CD14-positive monocyte (primary cell): Measurements from ENCODE around the gene KNL1. TPM values are rescaled to one million over a fixed set of nuclear protein-coding genes. Genes with fewer than 3 reads are reported as not detected.
A peak's percentile ranks its signal among the peaks of the same experiment; 100 is the strongest.

Source experiments
- DNase-seq, 3 donors: peaks; one replicate each; pipeline ENCODE4 v3.0.0-alpha.2; 2011 to 2022
- H2AFZ ChIP-seq: 2 replicates; pipeline ENCODE4 v1.6.0; 2012; ENCODE audit warnings: mild to moderate bottlenecking, low read depth, low read length, inconsistent platforms; ENCODE audit not compliant: insufficient read depth, poor library complexity, severe bottlenecking
- H3K27ac ChIP-seq, 2 donors: 1 replicate in 1 of 2; 2 replicates in 1 of 2; pipeline ENCODE4 v1.5.1; 2012 to 2013; ENCODE audit warnings: low read length in 2 of 2, control low read depth in 1 of 2, inconsistent platforms in 1 of 2, low read depth in 1 of 2, mild to moderate bottlenecking in 1 of 2
- H3K27me3 ChIP-seq, 2 donors: one replicate each; pipeline versions ENCODE4 v1.6.0 to v1.6.1; 2011 to 2013; ENCODE audit warnings: low read length in 2 of 2; ENCODE audit not compliant: control insufficient read depth in 2 of 2, insufficient read depth in 2 of 2
- H3K36me3 ChIP-seq, 2 donors: replicated peaks in 1 of 2; 1 replicate in 1 of 2; 2 replicates in 1 of 2; pipeline versions ENCODE4 v1.5.1 to v1.6.1; 2012 to 2013; ENCODE audit warnings: low read length in 2 of 2, control low read depth in 1 of 2, inconsistent platforms in 1 of 2, mild to moderate bottlenecking in 1 of 2; ENCODE audit not compliant: insufficient read depth in 2 of 2, control insufficient read depth in 1 of 2
- H3K4me1 ChIP-seq, 2 donors: 1 replicate in 1 of 2; 2 replicates in 1 of 2; pipeline versions ENCODE4 v1.5.1 to v1.6.1; 2012 to 2013; ENCODE audit warnings: low read length in 2 of 2, control low read depth in 1 of 2, inconsistent platforms in 1 of 2, mild to moderate bottlenecking in 1 of 2, moderate library complexity in 1 of 2; ENCODE audit not compliant: insufficient read depth in 2 of 2, control insufficient read depth in 1 of 2
- H3K4me2 ChIP-seq: replicated peaks from 2 replicates; pipeline ENCODE3; 2012; ENCODE audit warnings: low read length, moderate library complexity, mild to moderate bottlenecking; ENCODE audit not compliant: poor library complexity, severe bottlenecking; ENCODE audit errors: extremely low read depth
- H3K4me3 ChIP-seq, 3 experiments: fragments of 200-600 bp in 1 of 3; sonication (generic) in 1 of 3; replicated peaks in 1 of 3; 1 replicate in 2 of 3; 2 replicates in 1 of 3; pipeline ENCODE4 v1.5.1; 2011 to 2013; ENCODE audit warnings: low read length in 3 of 3, mild to moderate bottlenecking in 3 of 3, control low read depth in 2 of 3, low read depth in 2 of 3, inconsistent platforms in 1 of 3, moderate library complexity in 1 of 3
- H3K79me2 ChIP-seq: 2 replicates; pipeline ENCODE4 v1.6.0; 2012; ENCODE audit warnings: mild to moderate bottlenecking, control low read depth, inconsistent platforms, low read length, moderate library complexity; ENCODE audit not compliant: insufficient read depth
- H3K9ac ChIP-seq: 2 replicates; pipeline ENCODE4 v1.6.0; 2017; ENCODE audit warnings: low read length, mild to moderate bottlenecking; ENCODE audit not compliant: insufficient read depth, poor library complexity, severe bottlenecking
- H3K9me3 ChIP-seq, 2 donors: replicated peaks in 1 of 2; 1 replicate in 1 of 2; 2 replicates in 1 of 2; pipeline versions ENCODE4 v1.5.1 to v1.6.1; 2012 to 2013; ENCODE audit warnings: low read length in 2 of 2, control low read depth in 1 of 2; ENCODE audit not compliant: control insufficient read depth in 1 of 2, insufficient read depth in 1 of 2
- H4K20me1 ChIP-seq: 2 replicates; pipeline ENCODE4 v1.6.0; 2012; ENCODE audit warnings: mild to moderate bottlenecking, low read length, control low read depth, moderate library complexity; ENCODE audit not compliant: insufficient read depth
- H3K27ac Mint-ChIP-seq, 7 donors: one replicate each; pipeline ENCODE4 v1.8.0; 2020; ENCODE audit warnings: mild to moderate bottlenecking in 7 of 7, mixed read lengths in 7 of 7, moderate library complexity in 6 of 7, inconsistent platforms in 2 of 7
- H3K27me3 Mint-ChIP-seq, 3 donors: one replicate each; pipeline ENCODE4 v1.8.0; 2021 to 2022; ENCODE audit warnings: low read depth in 3 of 3, mild to moderate bottlenecking in 3 of 3, mixed read lengths in 3 of 3, moderate library complexity in 3 of 3, inconsistent platforms in 1 of 3
- H3K36me3 Mint-ChIP-seq, 2 donors: one replicate each; pipeline ENCODE4 v1.8.0; 2020; ENCODE audit warnings: mixed read lengths in 2 of 2, inconsistent platforms in 1 of 2, mild to moderate bottlenecking in 1 of 2
- H3K4me1 Mint-ChIP-seq: one replicate; pipeline ENCODE4 v1.8.0; 2020; ENCODE audit warnings: mild to moderate bottlenecking, mixed read lengths
- H3K4me3 Mint-ChIP-seq, 2 donors: one replicate each; pipeline ENCODE4 v1.8.0; 2020; ENCODE audit warnings: mild to moderate bottlenecking in 2 of 2, mixed read lengths in 2 of 2, moderate library complexity in 1 of 2
- H3K9me3 Mint-ChIP-seq, 7 donors: one replicate each; pipeline ENCODE4 v1.8.0; 2020 to 2022; ENCODE audit warnings: mixed read lengths in 7 of 7, mild to moderate bottlenecking in 6 of 7, moderate library complexity in 6 of 7, inconsistent platforms in 2 of 7
- WGBS: methylation state at CpG from one replicate; pipeline ENCODE4 v1.1.5; 2013; ENCODE audit warnings: missing lambda C conversion rate; ENCODE audit not compliant: insufficient coverage; 5-methylcytosine and 5-hydroxymethylcytosine counted together
- intact Hi-C, 2 donors: fragments of 100-400 bp; cut with micrococcal nuclease; formaldehyde crosslinking; loops; one replicate each; pipeline versions ENCODE4 v1.15.0 to v1.15.1; 2023
- polyA plus RNA-seq, 3 donors: library from polyadenylated mRNA; depleted of rRNA in 1 of 3; unstranded in 2 of 3; stranded (reverse) in 1 of 3; fragments of 300-500 nt in 2 of 3; fragments of >200 nt in 1 of 3; fragmentation: Illumina TruSeq in 2 of 3; gene quantifications; 1 replicate in 2 of 3; 2 replicates in 1 of 3; pipeline ENCODE4 v1.2.3, GENCODE V29; 2012 to 2021
- TF ChIP-seq, protein P1 (sequence below): fragments of 200-600 bp; IDR thresholded peaks from one replicate; pipeline ENCODE4 v1.8.0; 2022; ENCODE audit warnings: antibody characterized with exemption, mild to moderate bottlenecking

Gene KNL1
- polyA plus RNA-seq, 3 donors: 0.13 to 0.38 (median 0.16) TPM

DNA sequence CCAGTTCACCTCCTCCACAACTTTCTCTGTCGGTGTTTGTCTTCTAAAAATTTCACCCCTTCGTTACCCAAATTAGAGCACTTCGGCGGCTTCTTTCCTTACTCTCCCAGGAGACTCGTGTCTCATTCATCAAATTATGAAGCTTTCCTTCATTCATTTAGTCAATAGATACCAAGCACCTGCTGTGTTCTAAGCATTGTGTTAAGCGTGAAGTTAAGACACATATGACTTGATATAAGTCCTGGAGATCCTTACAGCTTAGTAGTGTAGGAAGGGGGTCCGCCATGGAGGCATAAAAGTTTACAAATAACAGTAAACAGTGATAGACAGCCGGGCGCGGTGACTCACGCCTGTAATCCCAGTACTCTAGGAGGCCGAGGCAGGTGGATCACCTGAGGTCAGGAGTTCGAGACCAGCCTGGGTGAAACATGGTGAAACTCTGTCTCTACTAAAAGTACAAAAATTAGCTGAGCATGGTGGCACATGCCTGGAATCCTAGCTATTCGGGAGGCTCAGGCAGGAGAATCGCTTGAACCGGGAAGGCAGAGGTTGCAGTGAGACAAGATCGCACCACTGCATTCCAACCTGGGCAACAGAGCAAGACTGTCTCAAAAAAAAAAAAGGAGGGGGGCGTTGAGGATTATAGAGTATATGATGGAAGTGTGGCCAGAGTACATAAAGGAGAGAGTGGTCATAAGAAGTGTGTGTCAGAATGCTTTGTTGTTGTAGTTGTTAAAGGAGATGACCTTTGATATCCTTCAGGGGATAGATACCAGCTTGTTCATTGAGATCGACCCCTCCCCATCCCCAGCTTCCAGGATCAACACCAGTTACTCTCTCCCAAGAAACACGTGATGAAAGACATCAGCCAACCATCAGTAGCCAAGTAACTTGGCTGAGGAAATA, 28.5 kb upstream of the KNL1 start:
- Mint-ChIP-seq H3K27ac (peak overlapping the region; percentile 95 to 99 (median 98)), H3K4me1 (peaks cover 43% of the 10 kb centered on the region), H3K36me3 (peaks cover 5 to 15% of the 10 kb centered on the region in 2 donors), H3K9me3 (no peaks in the 10 kb centered on the region), H3K4me3 (peak overlapping the region; percentile 98 to 99), H3K27me3 (peaks cover 1 to 8% (median 2%) of the 10 kb centered on the region in 3 donors)
- Histone ChIP-seq H3K79me2 (peaks cover 34% of the 10 kb centered on the region), H3K4me1 (peaks cover 30 to 38% of the 10 kb centered on the region in 2 donors), H3K4me3 (peak overlapping the region; percentile 54 to 99 (median 91)), H2AFZ (peak overlapping the region; percentile 96), H3K36me3 (peaks cover 9 to 21% of the 10 kb centered on the region in 2 donors), H3K9me3 (no peaks in the 10 kb centered on the region), H4K20me1 (no peaks in the 10 kb centered on the region), H3K4me2 (peak overlapping the region; percentile 95), H3K27ac (peak overlapping the region in 1 of 2 donors; percentile 97), H3K27me3 (peaks cover 0 to 4% of the 10 kb centered on the region in 2 donors), H3K9ac (peak overlapping the region; percentile 93)
- WGBS: 56% methylated on average over 14 of the region's 20 CpGs
- TF ChIP-seq, protein P1, sequence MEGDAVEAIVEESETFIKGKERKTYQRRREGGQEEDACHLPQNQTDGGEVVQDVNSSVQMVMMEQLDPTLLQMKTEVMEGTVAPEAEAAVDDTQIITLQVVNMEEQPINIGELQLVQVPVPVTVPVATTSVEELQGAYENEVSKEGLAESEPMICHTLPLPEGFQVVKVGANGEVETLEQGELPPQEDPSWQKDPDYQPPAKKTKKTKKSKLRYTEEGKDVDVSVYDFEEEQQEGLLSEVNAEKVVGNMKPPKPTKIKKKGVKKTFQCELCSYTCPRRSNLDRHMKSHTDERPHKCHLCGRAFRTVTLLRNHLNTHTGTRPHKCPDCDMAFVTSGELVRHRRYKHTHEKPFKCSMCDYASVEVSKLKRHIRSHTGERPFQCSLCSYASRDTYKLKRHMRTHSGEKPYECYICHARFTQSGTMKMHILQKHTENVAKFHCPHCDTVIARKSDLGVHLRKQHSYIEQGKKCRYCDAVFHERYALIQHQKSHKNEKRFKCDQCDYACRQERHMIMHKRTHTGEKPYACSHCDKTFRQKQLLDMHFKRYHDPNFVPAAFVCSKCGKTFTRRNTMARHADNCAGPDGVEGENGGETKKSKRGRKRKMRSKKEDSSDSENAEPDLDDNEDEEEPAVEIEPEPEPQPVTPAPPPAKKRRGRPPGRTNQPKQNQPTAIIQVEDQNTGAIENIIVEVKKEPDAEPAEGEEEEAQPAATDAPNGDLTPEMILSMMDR: no peak
- DNase-seq: no peak
- intact Hi-C loops: loop anchor here (10.0 kb wide), 2 partner anchors 129 to 189 kb away; partner anchors contain the start of genes RAD51 (in 1 of the 2) and RMDN3 (in 1 of the 2)

GRCh38 chr15:40567111-40567510, 26.9 kb upstream of the KNL1 start:
- WGBS: 0% methylated on average over 1 of the region's 7 CpGs
- H3K36me3 ChIP-seq: peaks cover 5 to 16% of the 10 kb centered on the region in 2 donors
- peak overlapping the region; percentile 15 for H2AFZ ChIP-seq
- H3K27me3 Mint-ChIP-seq: peaks cover 2 to 8% (median 6%) of the 10 kb centered on the region in 3 donors
- TF ChIP-seq, protein P1: no peak
- no peak overlapping the region for H3K4me2 ChIP-seq
- no peak overlapping the region for H3K27ac ChIP-seq
- H3K27me3 ChIP-seq: peaks cover 0 to 4% of the 10 kb centered on the region in 2 donors
- H3K9me3 Mint-ChIP-seq: no peaks in the 10 kb centered on the region
- no peak overlapping the region for H3K27ac Mint-ChIP-seq
- H4K20me1 ChIP-seq: no peaks in the 10 kb centered on the region
- no peaks in the 10 kb centered on the region for H3K9me3 ChIP-seq
- H3K4me1 ChIP-seq: peaks cover 30 to 39% of the 10 kb centered on the region in 2 donors
- no peak overlapping the region for H3K4me3 Mint-ChIP-seq
- H3K36me3 Mint-ChIP-seq: peaks cover 5 to 9% of the 10 kb centered on the region in 2 donors
- intact Hi-C loops: loop anchor here (10.0 kb wide), 2 partner anchors 128 to 188 kb away; partner anchors contain the start of genes RAD51 (in 1 of the 2) and RMDN3 (in 1 of the 2)
- H3K4me3 ChIP-seq: no peak overlapping the region
- DNase-seq: peak in 1 of 3 donors; percentile 14
- peaks cover 40% of the 10 kb centered on the region for H3K79me2 ChIP-seq
- no peak overlapping the region for H3K9ac ChIP-seq
- peaks cover 44% of the 10 kb centered on the region for H3K4me1 Mint-ChIP-seq
